Stimulated activated memory B cell treated with anti-CD40 and anti-IgM and Interleukin-4, amounts not matched to agents 10 μg/mL and 1 μg/mL and 100 μg/mL, for 72 hours (primary cell): ENCODE results near the gene PACS1.
A peak's percentile ranks its signal among the peaks of the same experiment; 100 is the strongest.
"Not testable (repeated sequence)": the region's sequence is repeated elsewhere in the genome, so short reads cannot be mapped to it uniquely, and the experiment has no call there.

Source experiments
- ATAC-seq: fragments of 150-1000 bp; cut with Tn5 transposase; 2 replicates; pipeline ENCODE4 v1.10.0; 2021
- H3K27ac Mint-ChIP-seq: one replicate; pipeline ENCODE4 v1.8.0; 2022; ENCODE audit warnings: mild to moderate bottlenecking, mixed read lengths
- H3K27me3 Mint-ChIP-seq: one replicate; pipeline ENCODE4 v1.8.0; 2022; ENCODE audit warnings: mixed read lengths
- H3K36me3 Mint-ChIP-seq: one replicate; pipeline ENCODE4 v1.8.0; 2022; ENCODE audit warnings: mixed read lengths
- H3K4me1 Mint-ChIP-seq: one replicate; pipeline ENCODE4 v1.8.0; 2022; ENCODE audit warnings: mixed read lengths
- H3K4me3 Mint-ChIP-seq: one replicate; pipeline ENCODE4 v1.8.0; 2022; ENCODE audit warnings: mild to moderate bottlenecking, moderate library complexity, mixed read lengths
- H3K9me3 Mint-ChIP-seq: one replicate; pipeline ENCODE4 v1.8.0; 2022; ENCODE audit warnings: mixed read lengths

The PACS1 gene

DNA sequence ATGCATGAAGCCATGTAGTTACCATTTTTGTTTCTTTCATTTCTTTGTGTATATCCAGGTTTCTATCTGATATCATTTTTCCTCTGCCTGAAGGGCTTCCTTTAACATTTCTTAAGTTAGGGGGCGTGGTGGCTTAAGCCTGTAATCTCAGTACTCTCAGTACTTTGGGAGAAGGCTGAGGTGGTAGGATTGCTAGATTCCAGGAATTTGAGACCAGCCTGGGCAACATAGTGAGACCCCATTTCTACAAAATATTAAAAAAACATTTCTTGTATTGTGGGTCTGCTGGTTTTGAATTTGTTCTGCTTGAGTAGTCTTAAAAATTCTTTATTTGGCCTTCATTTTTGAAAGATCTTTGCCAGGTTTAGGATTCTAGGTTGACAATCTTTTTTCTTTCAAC, 5.5 kb upstream of the PACS1 start:
- Mint-ChIP-seq H3K9me3 (no peaks in the 10 kb centered on the region), H3K27ac (peak overlapping the region; percentile 61), H3K4me1 (peaks cover 70% of the 10 kb centered on the region), H3K4me3 (no peak overlapping the region), H3K27me3 (no peaks in the 10 kb centered on the region), H3K36me3 (peaks cover 87% of the 10 kb centered on the region)
- no peak for ATAC-seq

- no peak for ATAC-seq
- peak overlapping the region; percentile 86 for H3K27ac Mint-ChIP-seq
- H3K4me1 Mint-ChIP-seq, result peaks cover 63% of the 10 kb centered on the region
- no peak overlapping the region for H3K4me3 Mint-ChIP-seq
- H3K27me3 Mint-ChIP-seq, result no peaks in the 10 kb centered on the region
- no peaks in the 10 kb centered on the region for H3K9me3 Mint-ChIP-seq
- peaks cover 65% of the 10 kb centered on the region for H3K36me3 Mint-ChIP-seq
Measured at GRCh38 chr11:66066751-66067150, 3.3 kb upstream of the PACS1 start.

DNA sequence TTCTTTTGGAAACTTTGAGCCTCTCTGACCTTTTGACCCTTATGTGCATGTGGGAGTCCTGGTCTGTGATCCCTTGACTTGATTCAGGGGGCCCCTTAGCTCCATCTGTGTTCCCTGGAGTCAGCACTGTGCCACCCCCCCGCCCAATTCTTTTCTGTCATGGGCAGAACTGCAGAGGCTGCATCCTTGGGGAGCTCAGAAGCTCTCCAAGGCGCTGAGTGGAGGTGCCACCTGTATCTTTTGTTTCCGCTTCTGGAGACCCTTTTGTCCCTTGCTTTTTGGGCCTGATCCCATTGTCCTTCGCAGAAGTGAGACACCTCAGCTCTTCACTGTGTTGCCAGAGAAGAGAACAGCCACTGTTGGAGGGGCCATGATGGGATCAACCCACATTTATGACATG, 2.4 kb upstream of the PACS1 start:
- Mint-ChIP-seq H3K4me3 (no peak overlapping the region), H3K27ac (peak overlapping the region; percentile 86), H3K27me3 (no peaks in the 10 kb centered on the region), H3K4me1 (peaks cover 71% of the 10 kb centered on the region), H3K9me3 (no peaks in the 10 kb centered on the region), H3K36me3 (peaks cover 67% of the 10 kb centered on the region)
- ATAC-seq, result no peak

- Mint-ChIP-seq H3K36me3 (peaks cover 67% of the 10 kb centered on the region), H3K4me1 (peaks cover 74% of the 10 kb centered on the region), H3K9me3 (no peaks in the 10 kb centered on the region), H3K27me3 (no peaks in the 10 kb centered on the region), H3K4me3 (peak overlapping the region; percentile 83), H3K27ac (peak overlapping the region; percentile 86)
- peak; percentile 17 for ATAC-seq
Measured at GRCh38 chr11:66068154-66068821, 1.8 kb upstream of the PACS1 start.

DNA sequence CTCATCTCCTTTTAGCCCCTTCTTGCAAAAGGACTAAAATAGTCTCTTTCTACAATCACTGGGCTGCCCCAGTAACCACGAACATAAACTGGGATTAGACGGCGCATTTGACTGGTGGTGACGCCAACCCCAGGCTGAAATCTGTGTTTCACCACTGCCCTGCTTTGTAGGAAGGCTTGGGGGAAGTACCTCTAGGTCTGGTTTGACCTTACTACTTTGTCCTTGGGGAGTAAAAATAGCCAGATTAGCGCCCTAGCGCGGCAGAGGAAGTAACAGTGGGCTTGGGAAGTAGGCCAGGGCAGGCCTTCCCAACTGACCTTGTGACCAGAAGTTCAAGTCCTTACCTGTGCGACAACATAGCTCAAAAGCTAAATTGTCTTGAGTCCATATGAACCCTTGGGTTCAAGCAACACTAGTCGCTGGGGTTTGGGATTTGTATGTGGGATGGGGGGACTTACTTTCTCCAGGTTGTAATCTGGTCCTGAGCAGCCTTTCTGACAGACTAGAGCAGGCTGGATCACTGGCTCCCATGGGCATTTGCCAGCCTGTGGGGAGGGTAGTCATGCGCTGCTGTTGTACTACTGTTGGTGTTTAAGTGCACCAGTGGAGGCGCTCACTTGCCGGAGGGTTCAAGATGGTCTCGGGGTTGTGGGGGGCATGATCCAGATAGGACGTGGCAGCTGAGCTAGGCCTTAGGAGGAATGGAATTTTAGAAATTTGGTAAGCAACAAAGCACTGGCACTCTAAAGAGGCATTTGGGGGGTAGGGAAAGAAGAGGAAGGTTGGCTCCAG, 953 bp upstream of the PACS1 start:
- Mint-ChIP-seq H3K9me3 (no peaks in the 10 kb centered on the region), H3K4me3 (peak overlapping the region; percentile 83), H3K4me1 (peaks cover 65% of the 10 kb centered on the region), H3K27ac (peak overlapping the region; percentile 86), H3K36me3 (peaks cover 60% of the 10 kb centered on the region), H3K27me3 (no peaks in the 10 kb centered on the region)
- peak; percentile 70 for ATAC-seq

DNA sequence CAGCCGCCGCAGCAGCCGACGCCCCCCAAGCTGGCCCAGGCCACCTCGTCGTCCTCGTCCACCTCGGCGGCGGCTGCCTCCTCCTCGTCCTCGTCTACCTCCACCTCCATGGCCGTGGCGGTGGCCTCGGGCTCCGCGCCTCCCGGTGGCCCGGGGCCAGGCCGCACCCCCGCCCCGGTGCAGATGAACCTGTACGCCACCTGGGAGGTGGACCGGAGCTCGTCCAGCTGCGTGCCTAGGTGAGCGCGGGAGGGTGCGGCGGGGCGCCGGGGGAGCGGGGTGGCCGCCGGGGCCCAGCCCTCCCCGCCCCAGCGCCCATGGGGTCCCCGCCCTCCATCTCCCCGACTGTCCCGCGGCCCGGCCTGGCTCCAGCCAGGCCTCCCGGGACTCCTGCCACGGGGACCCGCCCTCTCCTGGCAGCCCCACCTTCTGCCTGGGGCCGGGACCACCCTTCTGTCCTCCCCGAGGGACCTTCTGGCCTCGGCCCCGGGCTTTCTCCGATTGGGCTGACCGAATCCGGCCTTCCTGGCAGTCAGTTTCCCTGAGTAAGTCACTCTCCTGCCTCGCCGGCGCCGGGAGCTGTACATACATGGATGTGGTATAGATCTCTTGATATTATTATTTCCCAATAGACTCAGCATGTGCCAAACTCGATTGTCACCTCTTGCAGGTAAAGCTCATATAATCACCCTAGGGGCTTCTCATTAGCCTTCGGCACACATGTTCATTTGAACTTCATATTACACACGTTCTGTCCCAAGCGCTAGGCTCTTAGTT, 720 bp downstream of the PACS1 start:
- H3K27me3 Mint-ChIP-seq, result no peaks in the 10 kb centered on the region
- peak; percentile 46 for ATAC-seq
- peaks cover 52% of the 10 kb centered on the region for H3K36me3 Mint-ChIP-seq
- peak overlapping the region; percentile 93 for H3K4me3 Mint-ChIP-seq
- H3K9me3 Mint-ChIP-seq, result no peaks in the 10 kb centered on the region
- H3K27ac Mint-ChIP-seq, result peak overlapping the region; percentile 91
- H3K4me1 Mint-ChIP-seq, result peaks cover 64% of the 10 kb centered on the region

- H3K4me3 Mint-ChIP-seq, result peak overlapping the region; percentile 93
- peaks cover 51% of the 10 kb centered on the region for H3K36me3 Mint-ChIP-seq
- H3K27me3 Mint-ChIP-seq, result no peaks in the 10 kb centered on the region
- no peaks in the 10 kb centered on the region for H3K9me3 Mint-ChIP-seq
- peak overlapping the region; percentile 91 for H3K27ac Mint-ChIP-seq
- peaks cover 66% of the 10 kb centered on the region for H3K4me1 Mint-ChIP-seq
- ATAC-seq, result no peak
Measured at GRCh38 chr11:66071381-66071801, 1.3 kb downstream of the PACS1 start.

GRCh38 chr11:66072081-66072480, 2.0 kb downstream of the PACS1 start:
- Mint-ChIP-seq H3K9me3 (no peaks in the 10 kb centered on the region), H3K27me3 (no peaks in the 10 kb centered on the region), H3K36me3 (peaks cover 44% of the 10 kb centered on the region), H3K4me1 (peaks cover 61% of the 10 kb centered on the region), H3K27ac (peak overlapping the region; percentile 91), H3K4me3 (peak overlapping the region; percentile 93)
- ATAC-seq, result no peak

DNA sequence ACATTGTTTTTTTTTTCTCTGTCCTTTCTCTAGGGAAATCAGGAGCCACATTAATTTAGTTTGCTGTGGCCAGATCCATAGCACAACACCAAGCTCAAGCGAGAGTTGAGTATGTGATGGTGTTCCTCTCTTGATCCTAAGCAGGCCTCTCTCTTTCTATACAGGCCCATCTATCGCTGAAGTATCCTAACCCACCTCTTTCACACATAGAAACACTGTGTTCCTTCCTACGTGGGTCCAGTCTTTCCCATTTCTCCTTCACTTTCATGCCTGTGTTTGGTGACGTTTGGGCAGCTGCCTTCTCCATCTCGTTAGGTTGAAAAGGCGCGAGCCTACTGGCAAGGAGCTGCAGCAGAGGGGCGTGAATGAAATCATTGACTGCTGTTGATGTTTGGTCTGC, 2.4 kb downstream of the PACS1 start:
- peak overlapping the region; percentile 93 for H3K4me3 Mint-ChIP-seq
- no peaks in the 10 kb centered on the region for H3K9me3 Mint-ChIP-seq
- H3K36me3 Mint-ChIP-seq, result peaks cover 40% of the 10 kb centered on the region
- no peak for ATAC-seq
- peaks cover 61% of the 10 kb centered on the region for H3K4me1 Mint-ChIP-seq
- H3K27me3 Mint-ChIP-seq, result no peaks in the 10 kb centered on the region
- peak overlapping the region; percentile 91 for H3K27ac Mint-ChIP-seq

DNA sequence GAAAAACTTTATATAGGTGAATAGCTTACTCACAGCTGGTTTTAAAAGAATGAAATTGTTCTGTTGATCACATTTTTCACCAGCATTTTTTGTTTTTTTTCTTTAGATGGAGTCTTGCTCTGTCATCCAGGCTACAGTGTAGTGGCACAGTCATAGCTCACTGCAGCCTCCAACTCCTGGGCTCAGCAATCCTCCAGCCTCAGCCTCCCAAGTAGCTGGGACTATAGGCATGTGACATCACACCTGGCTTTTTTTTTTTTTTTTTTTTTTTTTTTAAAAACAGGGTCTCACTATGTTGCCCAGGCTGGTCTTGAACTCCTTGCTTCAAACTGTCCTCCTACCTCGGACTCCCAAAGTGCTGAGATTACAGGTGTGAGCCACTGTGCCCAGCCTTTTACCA, 3.6 kb downstream of the PACS1 start:
- Mint-ChIP-seq H3K4me1 (peaks cover 61% of the 10 kb centered on the region), H3K27me3 (no peaks in the 10 kb centered on the region), H3K36me3 (peaks cover 32% of the 10 kb centered on the region), H3K27ac (no peak overlapping the region), H3K9me3 (no peaks in the 10 kb centered on the region), H3K4me3 (no peak overlapping the region)
- no peak for ATAC-seq

- H3K27ac Mint-ChIP-seq, result no peak overlapping the region
- ATAC-seq, result no peak
- no peak overlapping the region for H3K4me3 Mint-ChIP-seq
- peaks cover 67% of the 10 kb centered on the region for H3K4me1 Mint-ChIP-seq
- H3K27me3 Mint-ChIP-seq, result no peaks in the 10 kb centered on the region
- peaks cover 42% of the 10 kb centered on the region for H3K36me3 Mint-ChIP-seq
- no peaks in the 10 kb centered on the region for H3K9me3 Mint-ChIP-seq
Measured at GRCh38 chr11:66075273-66075672, 5.2 kb downstream of the PACS1 start.

DNA sequence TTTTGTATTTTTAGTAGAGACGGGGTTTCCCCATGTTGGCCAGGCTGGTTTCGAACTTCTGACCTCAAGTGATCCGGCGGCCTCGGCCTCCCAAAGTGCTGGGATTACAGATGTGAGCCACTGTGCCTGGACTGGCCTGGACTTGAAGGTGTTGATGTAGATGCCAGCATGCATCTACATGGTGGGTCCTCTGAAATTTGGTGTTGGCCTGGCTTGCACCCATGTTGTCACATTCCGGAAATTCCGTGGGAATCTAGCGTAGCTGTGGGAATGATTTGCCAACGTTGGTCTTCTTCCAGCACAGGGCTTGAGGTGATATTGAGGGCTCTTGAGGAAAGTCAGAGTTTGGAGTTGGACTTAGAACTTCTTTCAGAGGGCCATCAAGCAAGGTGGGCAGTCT, 6.5 kb downstream of the PACS1 start:
- Mint-ChIP-seq H3K27me3 (no peaks in the 10 kb centered on the region), H3K4me3 (no peak overlapping the region), H3K9me3 (no peaks in the 10 kb centered on the region), H3K4me1 (peaks cover 72% of the 10 kb centered on the region), H3K27ac (peak overlapping the region; percentile 80), H3K36me3 (peaks cover 42% of the 10 kb centered on the region)
- no peak for ATAC-seq

DNA sequence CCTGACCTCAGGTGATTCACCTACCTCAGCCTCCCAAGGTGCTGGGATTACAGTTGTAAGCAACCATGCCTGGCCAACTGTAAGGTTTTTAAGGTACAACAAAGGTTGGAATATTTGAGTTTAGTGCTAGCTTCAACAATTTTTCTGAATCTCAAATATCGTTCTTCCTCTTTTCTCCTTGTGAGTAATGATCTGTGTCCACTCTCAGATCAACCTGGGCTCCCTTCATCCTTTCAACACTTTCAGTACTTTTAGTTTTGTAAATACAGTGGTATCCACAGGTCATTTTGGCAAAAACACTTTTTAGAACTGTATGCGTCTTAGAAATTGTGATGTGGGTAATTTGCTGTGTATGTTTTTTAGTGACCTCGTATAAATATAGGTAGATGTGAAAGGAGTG, 7.9 kb downstream of the PACS1 start:
- no peak overlapping the region for H3K4me3 Mint-ChIP-seq
- peaks cover 67% of the 10 kb centered on the region for H3K4me1 Mint-ChIP-seq
- no peaks in the 10 kb centered on the region for H3K9me3 Mint-ChIP-seq
- H3K27ac Mint-ChIP-seq, result peak overlapping the region; percentile 80
- H3K27me3 Mint-ChIP-seq, result no peaks in the 10 kb centered on the region
- peaks cover 33% of the 10 kb centered on the region for H3K36me3 Mint-ChIP-seq
- ATAC-seq, result no peak

DNA sequence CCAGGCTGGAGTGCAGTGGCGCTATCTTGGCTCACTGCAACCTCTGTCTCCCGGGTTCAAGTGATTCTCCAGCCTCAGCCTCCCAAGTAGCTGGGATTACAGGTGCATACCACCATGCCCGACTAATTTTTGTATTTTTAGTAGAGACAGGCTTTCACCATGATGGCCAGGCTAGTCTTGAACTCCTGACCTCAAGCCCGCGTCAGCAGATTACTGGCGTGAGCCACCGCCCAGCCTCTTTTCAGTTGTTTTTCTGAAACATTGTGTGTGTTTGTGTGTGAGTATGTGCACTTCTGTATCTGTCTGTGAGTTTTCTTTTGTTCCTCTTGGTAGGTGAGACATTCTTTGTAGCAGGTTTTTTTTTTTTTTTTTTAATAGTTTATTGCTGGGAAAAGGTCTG, 8.9 kb downstream of the PACS1 start:
- not testable (repeated sequence) for H3K9me3 Mint-ChIP-seq, ATAC-seq, H3K4me3 Mint-ChIP-seq, H3K27me3 Mint-ChIP-seq
- peaks cover 74% of the 10 kb centered on the region for H3K4me1 Mint-ChIP-seq
- H3K36me3 Mint-ChIP-seq, result peaks cover 32% of the 10 kb centered on the region
- peak overlapping the region; percentile 80 for H3K27ac Mint-ChIP-seq

GRCh38 chr11:66080055-66080817, 10.2 kb downstream of the PACS1 start:
- peak overlapping the region; percentile 5 for H3K4me3 Mint-ChIP-seq
- H3K9me3 Mint-ChIP-seq, result no peaks in the 10 kb centered on the region
- peaks cover 87% of the 10 kb centered on the region for H3K4me1 Mint-ChIP-seq
- peak overlapping the region; percentile 80 for H3K27ac Mint-ChIP-seq
- ATAC-seq, result no peak
- H3K27me3 Mint-ChIP-seq, result no peaks in the 10 kb centered on the region
- peaks cover 27% of the 10 kb centered on the region for H3K36me3 Mint-ChIP-seq
